Measurements from ENCODE around the gene ZNF583. TPM values are rescaled to one million over a fixed set of nuclear protein-coding genes. Genes with fewer than 3 reads are reported as not detected.

The ZNF583 gene
- total RNA-seq, 1 donor: 8.3 TPM

GRCh38 chr19:56372281-56372680 is 31.9 kb upstream of the ZNF583 start:
- no peak for TF ChIP-seq CTCF (IDR thresholded peaks at IDR 0.05; ENCODE audit: insufficient read depth, low read length)
- H3K4me3 ChIP-seq (ENCODE audit: low read depth, low read length): no peak overlapping the region
- DNase-seq (ENCODE audit: low read depth): no peak

- no peak for DNase-seq (ENCODE audit: low read depth)
- TF ChIP-seq CTCF (IDR thresholded peaks at IDR 0.05; ENCODE audit: insufficient read depth, low read length): no peak
- H3K4me3 ChIP-seq (ENCODE audit: low read depth, low read length): no peak overlapping the region
Observed at GRCh38 chr19:56377105-56377924, 26.8 kb upstream of the ZNF583 start.

- no peak for TF ChIP-seq CTCF (IDR thresholded peaks at IDR 0.05; ENCODE audit: insufficient read depth, low read length)
- DNase-seq (ENCODE audit: low read depth): no peak
- H3K4me3 ChIP-seq (ENCODE audit: low read depth, low read length): no peak overlapping the region
Observed at GRCh38 chr19:56383826-56384605, 20.1 kb upstream of the ZNF583 start.

- H3K4me3 ChIP-seq (ENCODE audit: low read depth, low read length): peak within 1 kb of the TSS; percentile 84
- peak; percentile 96 for DNase-seq (ENCODE audit: low read depth)
Observed at GRCh38 chr19:56393119-56394012, 10.8 kb upstream of the ZNF583 start, which contains the start of gene ZNF582. Gene ZNF582, minus strand, starts transcription at chr19:56393534. Its CDS starts 1,782 bp downstream, at chr19:56391752.

GRCh38 chr19:56398809-56399208 is 5.3 kb upstream of the ZNF583 start:
- TF ChIP-seq CTCF (IDR thresholded peaks at IDR 0.05; ENCODE audit: insufficient read depth, low read length): no peak
- H3K4me3 ChIP-seq (ENCODE audit: low read depth, low read length): no peak overlapping the region
- no peak for DNase-seq (ENCODE audit: low read depth)

More at GRCh38 chr19:56393119-56394012, 10.8 kb upstream of the ZNF583 start, which contains the start of gene ZNF582:
- TF ChIP-seq CTCF (IDR thresholded peaks at IDR 0.05; ENCODE audit: insufficient read depth, low read length): peak; percentile 86

GRCh38 chr19:56400485-56400884 is 3.6 kb upstream of the ZNF583 start:
- no peak overlapping the region for H3K4me3 ChIP-seq (ENCODE audit: low read depth, low read length)
- DNase-seq (ENCODE audit: low read depth): no peak
- TF ChIP-seq CTCF (IDR thresholded peaks at IDR 0.05; ENCODE audit: insufficient read depth, low read length): no peak
